GM10248 (cell line): ENCODE data around the gene SLC2A5.
A peak's percentile ranks its signal among the peaks of the same experiment; 100 is the strongest.

Experiments used
- CTCF ChIA-PET: fragments of 300-600 bp; sonication (Branson Sonifier 250); formaldehyde crosslinking; extraction: SDS; loops from one replicate; lab custom pipeline; 2021; ENCODE audit warnings: antibody characterized with exemption; lab: Yijun Ruan, JAX
- POLR2A ChIA-PET: fragments of 350-650 bp; sonication (Branson Sonifier 250); formaldehyde crosslinking; extraction: SDS; loops from one replicate; lab custom pipeline; 2020; ENCODE audit warnings: antibody characterized with exemption; lab: Yijun Ruan, JAX
- DNase-seq: peaks from one replicate; pipeline ENCODE4 v3.0.0; 2012; ENCODE audit errors: extremely low spot score
- CTCF ChIP-seq: IDR thresholded peaks from 2 replicates; pipeline ENCODE4 v1.5.1; 2012; ENCODE audit warnings: mild to moderate bottlenecking, low read depth; ENCODE audit errors: extremely low read depth, missing control alignments, control extremely low read depth

Gene SLC2A5

GRCh38 chr1:8989821-8990220 lies 79.6 kb downstream of the SLC2A5 start:
- POLR2A ChIA-PET = no interaction called here
- CTCF ChIA-PET = interaction anchor here (0.6 to 7.1 kb wide), 18 partner anchors 11 to 141 kb away, joined by 3 to 69 read pairs (median 4); no protein-coding TSS in a partner anchor
- no peak for DNase-seq
- no peak for TF ChIP-seq CTCF

GRCh38 chr1:8989061-8989460 lies 80.4 kb downstream of the SLC2A5 start:
- ChIA-PET CTCF (interaction anchor here (0.6 to 7.1 kb wide), 20 partner anchors 10 to 140 kb away, joined by 3 to 69 read pairs (median 4); partner anchors contain the start of gene CA6), POLR2A (no interaction called here)
- no peak for TF ChIP-seq CTCF
- DNase-seq = no peak

GRCh38 chr1:8988618-8988967 lies 80.8 kb downstream of the SLC2A5 start:
- no peak for TF ChIP-seq CTCF
- DNase-seq = no peak
- POLR2A ChIA-PET = no interaction called here
- CTCF ChIA-PET = interaction anchor here (1.1 to 7.1 kb wide), 15 partner anchors 17 to 140 kb away, joined by 3 to 69 read pairs (median 7); partner anchors contain the start of gene CA6

- POLR2A ChIA-PET = no interaction called here
- CTCF ChIA-PET = interaction anchor here (0.8 to 7.1 kb wide), 15 partner anchors 12 to 139 kb away, joined by 3 to 69 read pairs (median 8); no protein-coding TSS in a partner anchor
- TF ChIP-seq CTCF = peak; percentile 96
- peak; percentile 82 for DNase-seq
Measured at GRCh38 chr1:8987881-8988617, 81.4 kb downstream of the SLC2A5 start.

- ChIA-PET CTCF (interaction anchor here (0.7 to 7.1 kb wide), 11 partner anchors 10 to 79 kb away, joined by 3 to 69 read pairs (median 8); no protein-coding TSS in a partner anchor), POLR2A (interaction anchor here (0.8 kb wide), 1 partner anchor 148 kb away, joined by 3 read pairs; no protein-coding TSS in a partner anchor)
- no peak for TF ChIP-seq CTCF
- DNase-seq = no peak
Measured at GRCh38 chr1:8986814-8987190, 82.6 kb downstream of the SLC2A5 start.

GRCh38 chr1:8985915-8986813 lies 83.3 kb downstream of the SLC2A5 start:
- DNase-seq = no peak
- POLR2A ChIA-PET = interaction anchor here (0.8 kb wide), 1 partner anchor 147 kb away, joined by 3 read pairs; no protein-coding TSS in a partner anchor
- CTCF ChIA-PET = interaction anchor here (0.7 to 7.1 kb wide), 10 partner anchors 10 to 68 kb away, joined by 3 to 69 read pairs (median 8); no protein-coding TSS in a partner anchor
- no peak for TF ChIP-seq CTCF
